H9 (cell line): ENCODE measurements around the gene IFNAR2. TPM values are rescaled to one million over a fixed set of nuclear protein-coding genes. Genes with fewer than 3 reads are reported as not detected.

Experiments used
- DNase-seq: peaks from one replicate; pipeline ENCODE4 v3.0.0-alpha.2; 2017
- H2AFZ ChIP-seq: one replicate; pipeline ENCODE4 v1.6.1; 2013; ENCODE audit warnings: mild to moderate bottlenecking, low read length, control low read depth, moderate library complexity
- H2AK5ac ChIP-seq: 2 replicates; pipeline ENCODE4 v1.6.1; 2013; ENCODE audit warnings: low read length, control low read depth, mixed read lengths; ENCODE audit not compliant: insufficient read length
- H2BK120ac ChIP-seq: one replicate; pipeline ENCODE4 v1.6.1; 2013; ENCODE audit warnings: low read depth, mild to moderate bottlenecking, low read length, control low read depth, inconsistent platforms; ENCODE audit not compliant: poor library complexity, severe bottlenecking
- H2BK12ac ChIP-seq: 2 replicates; pipeline ENCODE4 v1.6.1; 2013; ENCODE audit warnings: low read length, control low read depth, mixed read lengths, low read depth; ENCODE audit not compliant: insufficient read length
- H2BK15ac ChIP-seq: 2 replicates; pipeline ENCODE4 v1.6.1; 2013; ENCODE audit warnings: low read depth, low read length, control low read depth
- H2BK20ac ChIP-seq: one replicate; pipeline ENCODE4 v1.6.1; 2013; ENCODE audit warnings: low read depth, mild to moderate bottlenecking, low read length, control low read depth, inconsistent platforms; ENCODE audit not compliant: poor library complexity, severe bottlenecking
- H2BK5ac ChIP-seq: 2 replicates; pipeline ENCODE4 v1.6.1; 2013; ENCODE audit warnings: low read length, control low read depth, mixed read lengths; ENCODE audit not compliant: insufficient read length
- H3K14ac ChIP-seq: 2 replicates; pipeline ENCODE4 v1.6.1; 2013; ENCODE audit warnings: low read length, control low read depth; ENCODE audit not compliant: insufficient read depth
- H3K18ac ChIP-seq: 2 replicates; pipeline ENCODE4 v1.6.1; 2013; ENCODE audit warnings: low read depth, mild to moderate bottlenecking, mixed read lengths, low read length, control low read depth; ENCODE audit not compliant: insufficient read length
- H3K23ac ChIP-seq: 2 replicates; pipeline ENCODE4 v1.6.1; 2013; ENCODE audit warnings: low read length, control low read depth, mixed read lengths, low read depth; ENCODE audit not compliant: insufficient read length
- H3K23me2 ChIP-seq: 2 replicates; pipeline ENCODE4 v1.6.1; 2013; ENCODE audit warnings: low read depth, mild to moderate bottlenecking, mixed read lengths, low read length, control low read depth; ENCODE audit not compliant: insufficient read length, poor library complexity, severe bottlenecking
- H3K27ac ChIP-seq: 2 replicates; pipeline ENCODE4 v1.5.1; 2013; ENCODE audit warnings: low read length, control low read depth, mixed read lengths, low read depth; ENCODE audit not compliant: insufficient read length
- H3K27me3 ChIP-seq: 2 replicates; pipeline ENCODE4 v1.6.1; 2013; ENCODE audit warnings: low read length, control low read depth, inconsistent platforms; ENCODE audit not compliant: insufficient read depth
- H3K4ac ChIP-seq: 2 replicates; pipeline ENCODE4 v1.6.1; 2013; ENCODE audit warnings: low read depth, mild to moderate bottlenecking, control low read depth, inconsistent platforms, low read length, moderate library complexity
- H3K4me1 ChIP-seq: 2 replicates; pipeline ENCODE4 v1.6.1; 2013; ENCODE audit warnings: low read length, control low read depth, inconsistent platforms; ENCODE audit not compliant: insufficient read depth
- H3K4me2 ChIP-seq: 2 replicates; pipeline ENCODE4 v1.6.1; 2013; ENCODE audit warnings: low read length, control low read depth, mixed read lengths; ENCODE audit not compliant: insufficient read length, insufficient read depth
- H3K56ac ChIP-seq: 2 replicates; pipeline ENCODE4 v1.6.1; 2013; ENCODE audit warnings: low read depth, mild to moderate bottlenecking, mixed read lengths, low read length, control low read depth; ENCODE audit not compliant: insufficient read length
- H3K79me1 ChIP-seq: 2 replicates; pipeline ENCODE4 v1.6.1; 2013; ENCODE audit warnings: low read depth, mild to moderate bottlenecking, moderate library complexity, low read length, control low read depth, inconsistent platforms; ENCODE audit not compliant: insufficient read depth, poor library complexity, severe bottlenecking
- H3K79me2 ChIP-seq: 2 replicates; pipeline ENCODE4 v1.6.1; 2013; ENCODE audit warnings: low read length, control low read depth, inconsistent platforms; ENCODE audit not compliant: insufficient read depth
- H3K9ac ChIP-seq: 2 replicates; pipeline ENCODE4 v1.6.1; 2013; ENCODE audit warnings: low read length, control low read depth, mixed read lengths; ENCODE audit not compliant: insufficient read length; ENCODE audit errors: extremely low read depth
- H3K9me3 ChIP-seq: one replicate; pipeline ENCODE4 v1.6.1; 2013; ENCODE audit warnings: low read depth, low read length, inconsistent platforms; ENCODE audit not compliant: control insufficient read depth
- H3T11ph ChIP-seq: one replicate; pipeline ENCODE4 v1.6.1; 2013; ENCODE audit warnings: mild to moderate bottlenecking, low read length, control low read depth, inconsistent platforms
- H4K20me1 ChIP-seq: one replicate; pipeline ENCODE4 v1.6.1; 2013; ENCODE audit not compliant: control insufficient read depth, insufficient read length, insufficient read depth
- H4K5ac ChIP-seq: 2 replicates; pipeline ENCODE4 v1.6.1; 2013; ENCODE audit warnings: low read depth, mild to moderate bottlenecking, mixed read lengths, low read length, control low read depth; ENCODE audit not compliant: insufficient read length
- H4K8ac ChIP-seq: replicated peaks from 2 replicates; pipeline ENCODE4 v1.6.1; 2013; ENCODE audit warnings: low read length, control low read depth, mixed read lengths, low read depth; ENCODE audit not compliant: insufficient read length
- H4K91ac ChIP-seq: 2 replicates; pipeline ENCODE4 v1.6.1; 2013; ENCODE audit warnings: low read depth, mild to moderate bottlenecking, moderate library complexity, mixed read lengths, low read length, control low read depth; ENCODE audit not compliant: insufficient read length
- H3K27ac Mint-ChIP-seq, 3 experiments: 2 replicates in 2 of 3; 3 replicates in 1 of 3; pipeline ENCODE4 v1.8.0; 2020 to 2021; ENCODE audit warnings: mixed read lengths in 3 of 3, mild to moderate bottlenecking in 1 of 3, moderate library complexity in 1 of 3
- H3K27me3 Mint-ChIP-seq: 2 replicates; pipeline ENCODE4 v1.8.0; 2021; ENCODE audit warnings: low read depth, mild to moderate bottlenecking, moderate library complexity, mixed read lengths
- H3K36me3 Mint-ChIP-seq, 3 experiments: 2 replicates in 2 of 3; 3 replicates in 1 of 3; pipeline ENCODE4 v1.8.0; 2020 to 2021; ENCODE audit warnings: low read depth in 3 of 3, mixed read lengths in 3 of 3; ENCODE audit not compliant: insufficient read depth in 1 of 3
- H3K4me1 Mint-ChIP-seq, 2 experiments: 2 replicates each; pipeline ENCODE4 v1.8.0; 2020; ENCODE audit warnings: mixed read lengths in 2 of 2
- H3K4me3 Mint-ChIP-seq, 2 experiments: 2 replicates in 1 of 2; 3 replicates in 1 of 2; pipeline ENCODE4 v1.8.0; 2020 to 2021; ENCODE audit warnings: mild to moderate bottlenecking in 2 of 2, mixed read lengths in 2 of 2, moderate library complexity in 1 of 2
- H3K9me3 Mint-ChIP-seq, 2 experiments: 2 replicates in 1 of 2; 3 replicates in 1 of 2; pipeline ENCODE4 v1.8.0; 2020; ENCODE audit warnings: mild to moderate bottlenecking in 2 of 2, mixed read lengths in 2 of 2, moderate library complexity in 1 of 2
- WGBS: extraction: QIAGEN DNeasy Blood & Tissue Kit; methylation state at CpG from one replicate; pipeline ENCODE4 v1.1.7; 2013; ENCODE audit warnings: missing lambda C conversion rate, low lambda C conversion rate, mixed read lengths; ENCODE audit not compliant: insufficient read length; ENCODE audit errors: extremely low coverage; 5-methylcytosine and 5-hydroxymethylcytosine counted together
- total RNA-seq: library from RNA; stranded (reverse); gene quantifications from 2 replicates; pipeline ENCODE4 v1.2.1, GENCODE V29; 2021
- TF ChIP-seq, protein P1 (sequence below): fragments of 200-600 bp; sonication (generic); conservative IDR thresholded peaks from 3 replicates; pipeline ENCODE4 v1.8.0; 2021; ENCODE audit warnings: antibody characterized with exemption, mild to moderate bottlenecking

The IFNAR2 gene
- total RNA-seq, 1 experiment from 2014 or later, result 14.4 TPM

GRCh38 chr21:33187276-33187675 lies 42.5 kb upstream of the IFNAR2 start:
- Histone ChIP-seq H3K27me3 (no peaks in the 10 kb centered on the region), H4K91ac (no peak overlapping the region), H3K56ac (no peak overlapping the region), H4K8ac (no peak overlapping the region), H3K23ac (no peak overlapping the region), H2BK120ac (no peak overlapping the region), H3K79me1 (no peaks in the 10 kb centered on the region), H2BK20ac (no peak overlapping the region), H4K20me1 (peaks cover 2% of the 10 kb centered on the region), H3K14ac (no peak overlapping the region), H2BK12ac (no peak overlapping the region), H3K9me3 (no peaks in the 10 kb centered on the region), H3K23me2 (no peaks in the 10 kb centered on the region), H3K18ac (no peak overlapping the region), H3K4ac (no peak overlapping the region), H4K5ac (no peak overlapping the region), H3K9ac (no peak overlapping the region), H3K4me2 (no peak overlapping the region), H3K79me2 (no peaks in the 10 kb centered on the region), H2BK5ac (no peak overlapping the region), H2BK15ac (no peak overlapping the region), H2AFZ (no peak overlapping the region), H3T11ph (no peak overlapping the region), H2AK5ac (no peak overlapping the region), H3K4me1 (no peaks in the 10 kb centered on the region), H3K27ac (no peak overlapping the region)
- TF ChIP-seq, protein P1, sequence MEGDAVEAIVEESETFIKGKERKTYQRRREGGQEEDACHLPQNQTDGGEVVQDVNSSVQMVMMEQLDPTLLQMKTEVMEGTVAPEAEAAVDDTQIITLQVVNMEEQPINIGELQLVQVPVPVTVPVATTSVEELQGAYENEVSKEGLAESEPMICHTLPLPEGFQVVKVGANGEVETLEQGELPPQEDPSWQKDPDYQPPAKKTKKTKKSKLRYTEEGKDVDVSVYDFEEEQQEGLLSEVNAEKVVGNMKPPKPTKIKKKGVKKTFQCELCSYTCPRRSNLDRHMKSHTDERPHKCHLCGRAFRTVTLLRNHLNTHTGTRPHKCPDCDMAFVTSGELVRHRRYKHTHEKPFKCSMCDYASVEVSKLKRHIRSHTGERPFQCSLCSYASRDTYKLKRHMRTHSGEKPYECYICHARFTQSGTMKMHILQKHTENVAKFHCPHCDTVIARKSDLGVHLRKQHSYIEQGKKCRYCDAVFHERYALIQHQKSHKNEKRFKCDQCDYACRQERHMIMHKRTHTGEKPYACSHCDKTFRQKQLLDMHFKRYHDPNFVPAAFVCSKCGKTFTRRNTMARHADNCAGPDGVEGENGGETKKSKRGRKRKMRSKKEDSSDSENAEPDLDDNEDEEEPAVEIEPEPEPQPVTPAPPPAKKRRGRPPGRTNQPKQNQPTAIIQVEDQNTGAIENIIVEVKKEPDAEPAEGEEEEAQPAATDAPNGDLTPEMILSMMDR, result no peak
- WGBS, result no CpG with 5 or more reads among the region's 4 CpGs
- Mint-ChIP-seq H3K27me3 (peaks cover 7% of the 10 kb centered on the region), H3K9me3 (no peaks in the 10 kb centered on the region; a peak in 1 of 5 replicates), H3K36me3 (no peaks in the 10 kb centered on the region), H3K4me3 (no peak overlapping the region), H3K4me1 (no peaks in the 10 kb centered on the region), H3K27ac (no peak overlapping the region)
- no peak for DNase-seq
